GM10266 (cell line): ENCODE measurements around the gene FUT2.

Experiments
- DNase-seq: peaks from one replicate; pipeline ENCODE4 v3.0.0; 2012; ENCODE audit errors: extremely low spot score
- TF ChIP-seq, protein P1 (sequence below): IDR thresholded peaks from 2 replicates; pipeline ENCODE4 v1.5.1; 2012; ENCODE audit warnings: mild to moderate bottlenecking, low read depth; ENCODE audit not compliant: control insufficient read depth, insufficient read depth; ENCODE audit errors: missing control alignments

The FUT2 gene

DNA sequence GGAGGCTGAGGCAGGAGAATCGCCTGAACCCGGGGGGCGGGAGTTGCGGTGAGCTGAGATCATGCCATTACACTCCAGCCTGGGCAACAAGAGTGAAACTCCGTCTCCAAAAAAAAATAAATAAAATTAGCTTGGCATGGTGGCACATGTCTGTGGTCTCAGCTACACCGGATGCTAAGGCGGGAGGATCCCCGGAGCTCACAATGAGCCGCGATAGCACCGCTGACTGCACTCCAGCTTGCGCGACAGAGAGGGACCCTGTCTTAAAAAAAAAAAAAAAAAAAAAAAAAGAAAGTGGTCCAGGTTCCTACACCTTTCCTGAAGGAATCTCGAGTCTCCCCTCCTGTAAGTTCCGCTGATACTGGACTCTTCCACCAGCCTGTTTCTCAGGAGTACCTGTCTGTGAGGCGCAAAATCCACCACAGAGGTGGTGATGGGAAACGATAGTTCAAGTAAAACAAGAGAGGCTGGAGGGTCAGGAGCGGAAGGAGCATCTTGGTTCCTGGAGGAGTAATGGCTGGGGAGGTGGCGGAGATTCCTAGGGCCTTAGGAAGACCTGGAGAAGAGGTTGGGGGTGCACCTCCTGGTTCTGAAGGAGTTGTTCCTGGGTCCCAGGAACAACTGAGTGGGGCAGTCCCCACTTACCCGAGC, 56.2 kb downstream of the FUT2 start:
- TF ChIP-seq, protein P1, sequence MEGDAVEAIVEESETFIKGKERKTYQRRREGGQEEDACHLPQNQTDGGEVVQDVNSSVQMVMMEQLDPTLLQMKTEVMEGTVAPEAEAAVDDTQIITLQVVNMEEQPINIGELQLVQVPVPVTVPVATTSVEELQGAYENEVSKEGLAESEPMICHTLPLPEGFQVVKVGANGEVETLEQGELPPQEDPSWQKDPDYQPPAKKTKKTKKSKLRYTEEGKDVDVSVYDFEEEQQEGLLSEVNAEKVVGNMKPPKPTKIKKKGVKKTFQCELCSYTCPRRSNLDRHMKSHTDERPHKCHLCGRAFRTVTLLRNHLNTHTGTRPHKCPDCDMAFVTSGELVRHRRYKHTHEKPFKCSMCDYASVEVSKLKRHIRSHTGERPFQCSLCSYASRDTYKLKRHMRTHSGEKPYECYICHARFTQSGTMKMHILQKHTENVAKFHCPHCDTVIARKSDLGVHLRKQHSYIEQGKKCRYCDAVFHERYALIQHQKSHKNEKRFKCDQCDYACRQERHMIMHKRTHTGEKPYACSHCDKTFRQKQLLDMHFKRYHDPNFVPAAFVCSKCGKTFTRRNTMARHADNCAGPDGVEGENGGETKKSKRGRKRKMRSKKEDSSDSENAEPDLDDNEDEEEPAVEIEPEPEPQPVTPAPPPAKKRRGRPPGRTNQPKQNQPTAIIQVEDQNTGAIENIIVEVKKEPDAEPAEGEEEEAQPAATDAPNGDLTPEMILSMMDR, result no peak
- no peak for DNase-seq

DNA sequence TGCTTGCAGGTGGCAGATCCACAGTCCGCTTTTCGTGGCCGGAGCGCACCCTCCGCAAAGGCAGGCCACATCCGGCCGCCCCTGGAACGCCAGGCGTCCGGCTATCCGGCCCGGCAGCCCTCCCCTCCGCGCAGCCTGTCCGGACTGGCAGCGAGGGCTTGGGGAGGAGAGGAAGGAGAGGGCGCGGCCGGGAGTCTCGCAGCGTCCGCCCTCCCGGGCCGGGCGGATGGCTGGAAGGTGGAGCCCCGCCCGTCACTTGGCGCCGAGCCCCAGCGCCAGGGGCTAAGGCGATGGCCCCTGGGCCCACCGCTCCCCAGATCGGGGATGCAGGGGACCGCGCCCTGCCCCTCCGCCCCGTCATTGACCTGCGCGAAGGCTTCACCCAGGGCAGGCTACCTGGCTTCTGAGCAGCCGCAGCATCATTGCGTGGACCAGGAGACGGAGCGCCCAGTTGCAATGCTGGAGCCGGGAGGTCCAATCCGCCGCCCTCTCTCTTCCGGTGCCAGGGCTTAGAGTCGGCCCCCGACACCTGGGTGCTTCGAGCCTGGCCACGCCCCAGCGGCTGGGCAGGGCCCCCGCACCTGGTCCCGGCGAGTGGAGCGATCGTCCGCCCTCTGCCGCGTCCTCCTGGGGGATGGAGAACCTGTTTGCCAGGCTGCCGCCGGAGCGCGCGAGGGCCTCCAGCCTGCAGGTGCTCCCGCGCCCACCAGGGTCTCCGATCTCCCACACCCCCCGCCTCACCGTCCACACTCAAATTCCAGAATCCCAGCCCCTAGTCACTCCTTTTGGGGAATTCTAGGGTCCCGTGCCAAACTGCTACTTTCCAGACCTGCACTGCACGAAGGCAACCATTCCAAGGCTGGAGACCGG, 57.0 kb downstream of the FUT2 start, which contains the start of gene FUT1:
Gene FUT1 (minus strand): TSS at position 146 of the 870 bp plus-strand sequence. CDS start 1,360 bp downstream, outside the sequence.
- no peak for DNase-seq
- TF ChIP-seq, protein P1, result no peak

DNA sequence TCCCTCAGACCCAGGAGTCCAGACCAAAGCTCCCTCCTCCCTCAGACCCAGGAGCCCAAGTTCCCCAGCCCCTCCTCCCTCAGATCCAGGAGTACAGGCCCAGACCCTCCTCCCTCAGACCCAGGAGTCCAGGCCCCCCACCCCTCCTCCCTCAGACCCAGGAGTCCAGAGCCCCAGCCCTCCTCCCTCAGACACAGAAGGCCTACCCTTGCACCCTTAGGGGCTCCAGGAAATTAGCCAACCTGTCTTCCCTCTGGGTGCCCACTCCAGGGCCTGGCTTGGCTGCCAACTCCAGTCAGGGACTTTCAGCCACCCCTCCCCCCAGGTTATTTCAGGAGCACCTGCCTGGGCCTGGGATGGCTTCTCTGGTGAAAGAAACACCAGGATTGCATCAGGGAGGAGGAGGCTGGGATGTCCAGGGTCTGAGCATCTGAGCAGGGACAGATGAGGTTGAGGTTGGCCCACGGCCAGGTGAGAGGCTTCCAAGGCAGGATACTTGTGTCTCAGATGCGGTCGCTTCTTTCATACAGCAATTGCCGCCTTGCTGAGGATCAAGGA, 59.4 kb downstream of the FUT2 start, which contains the start of gene FGF21:
Gene FGF21 (plus strand): TSS at position 441 of the 558 bp plus-strand sequence. CDS start 713 bp downstream, outside the sequence.
- TF ChIP-seq, protein P1, result no peak
- no peak for DNase-seq
